ENCODE measurements around the gene SEMA3B.

GRCh38 chr3:50264964-50265485, 3.9 kb upstream of the SEMA3B start:
- no peak for TF ChIP-seq CTCF (IDR thresholded peaks at IDR 0.05)
- no peak for TF ChIP-seq POLR2AphosphoS5 (IDR thresholded peaks at IDR 0.05)
- TF ChIP-seq POLR2A (IDR thresholded peaks at IDR 0.05): no peak

All from prostate gland (tissue), 2 donors.